MM.1S (cell line): ENCODE data around the gene GINM1.

Source experiments
- DNase-seq: peaks from one replicate; pipeline ENCODE4 v3.0.0-alpha.2; 2015
- H2AFZ ChIP-seq: fragments of 300-600 bp; sonication (generic); 2 replicates; pipeline ENCODE4 v1.6.0; 2016; ENCODE audit warnings: antibody characterized with exemption, low read length
- H3F3A ChIP-seq: fragments of 300-600 bp; sonication (generic); 2 replicates; pipeline ENCODE4 v1.6.1; 2016; ENCODE audit warnings: mild to moderate bottlenecking, antibody characterized with exemption, low read length, moderate library complexity, mixed read lengths; ENCODE audit not compliant: insufficient read depth
- H3K27ac ChIP-seq: fragments of 300-600 bp; sonication (generic); 2 replicates; pipeline ENCODE4 v1.5.1; 2016; ENCODE audit warnings: mild to moderate bottlenecking, low read length
- H3K27me3 ChIP-seq: fragments of 300-600 bp; sonication (generic); replicated peaks from 2 replicates; pipeline ENCODE4 v1.6.0; 2016; ENCODE audit warnings: low read length; ENCODE audit not compliant: insufficient read depth
- H3K36me3 ChIP-seq: fragments of 300-600 bp; sonication (generic); replicated peaks from 2 replicates; pipeline ENCODE4 v1.6.1; 2016; ENCODE audit warnings: mild to moderate bottlenecking, low read length, mixed read lengths; ENCODE audit not compliant: insufficient read depth
- H3K4me1 ChIP-seq: fragments of 300-600 bp; sonication (generic); 2 replicates; pipeline ENCODE4 v1.6.1; 2016; ENCODE audit warnings: low read length, mixed read lengths
- H3K4me2 ChIP-seq: fragments of 300-600 bp; sonication (generic); 2 replicates; pipeline ENCODE4 v1.6.0; 2016; ENCODE audit warnings: low read depth, low read length
- H3K4me3 ChIP-seq: fragments of 300-600 bp; sonication (generic); 2 replicates; pipeline ENCODE4 v1.5.1; 2016; ENCODE audit warnings: low read length, mixed read lengths
- H3K79me2 ChIP-seq: fragments of 300-600 bp; sonication (generic); 2 replicates; pipeline ENCODE4 v1.6.1; 2016; ENCODE audit warnings: mixed run types, low read length, mixed read lengths
- H3K9ac ChIP-seq: fragments of 300-600 bp; sonication (generic); 2 replicates; pipeline ENCODE4 v1.6.1; 2016; ENCODE audit warnings: low read length, mixed read lengths
- H3K9me2 ChIP-seq: fragments of 300-600 bp; sonication (generic); replicated peaks from 2 replicates; pipeline ENCODE4 v1.6.1; 2016; ENCODE audit warnings: mild to moderate bottlenecking, low read length, mixed read lengths; ENCODE audit not compliant: insufficient read depth
- H3K9me3 ChIP-seq: fragments of 300-600 bp; sonication (generic); replicated peaks from 2 replicates; pipeline ENCODE4 v1.6.1; 2016; ENCODE audit warnings: mild to moderate bottlenecking, low read length, mixed read lengths; ENCODE audit not compliant: insufficient read depth
- H4K20me1 ChIP-seq: fragments of 300-600 bp; sonication (generic); 2 replicates; pipeline ENCODE4 v1.6.1; 2016; ENCODE audit warnings: mild to moderate bottlenecking, low read length, moderate library complexity, mixed read lengths; ENCODE audit not compliant: insufficient read depth
- CTCF ChIP-seq: fragments of 300-600 bp; sonication (generic); IDR thresholded peaks from 2 replicates; pipeline ENCODE4 v1.5.1; 2016; ENCODE audit warnings: antibody characterized with exemption, low read length, mixed read lengths
- EZH2 ChIP-seq: fragments of 300-600 bp; sonication (generic); optimal IDR thresholded peaks from 2 replicates; pipeline ENCODE3; 2017; ENCODE audit warnings: low read depth, mild to moderate bottlenecking, antibody characterized with exemption, low read length, mixed read lengths
- EZH2phosphoT487 ChIP-seq: fragments of 300-600 bp; sonication (generic); IDR thresholded peaks from 2 replicates; pipeline ENCODE4 v1.6.1; 2018; ENCODE audit warnings: antibody characterized with exemption, low read length

The GINM1 gene

GRCh38 chr6:149586149-149586548 is 20.0 kb downstream of the GINM1 start:
- H3K27me3 ChIP-seq: no peaks in the 10 kb centered on the region
- H3K9ac ChIP-seq: no peak overlapping the region
- no peak overlapping the region for H3K4me3 ChIP-seq
- no peaks in the 10 kb centered on the region for H3K9me2 ChIP-seq
- H4K20me1 ChIP-seq: no peaks in the 10 kb centered on the region
- H3K4me2 ChIP-seq: no peak overlapping the region
- DNase-seq: no peak
- H3K9me3 ChIP-seq: no peaks in the 10 kb centered on the region
- H3F3A ChIP-seq: no peaks in the 10 kb centered on the region
- no peak for TF ChIP-seq EZH2phosphoT487
- no peak for TF ChIP-seq EZH2
- no peak for TF ChIP-seq CTCF
- H3K79me2 ChIP-seq: no peaks in the 10 kb centered on the region
- H3K27ac ChIP-seq: no peak overlapping the region
- H3K4me1 ChIP-seq: no peaks in the 10 kb centered on the region
- H3K36me3 ChIP-seq: no peaks in the 10 kb centered on the region
- H2AFZ ChIP-seq: no peak overlapping the region

- Histone ChIP-seq H3K27me3 (no peaks in the 10 kb centered on the region), H3K36me3 (no peaks in the 10 kb centered on the region)
Observed at GRCh38 chr6:149592983-149593382, 26.8 kb downstream of the GINM1 start.

GRCh38 chr6:149593408-149593807 is 27.2 kb downstream of the GINM1 start:
- Histone ChIP-seq H3K9ac (no peak overlapping the region), H3F3A (no peaks in the 10 kb centered on the region), H3K36me3 (no peaks in the 10 kb centered on the region), H3K4me3 (no peak overlapping the region), H2AFZ (no peak overlapping the region), H3K79me2 (no peaks in the 10 kb centered on the region), H3K4me1 (no peaks in the 10 kb centered on the region), H4K20me1 (no peaks in the 10 kb centered on the region), H3K9me3 (no peaks in the 10 kb centered on the region), H3K27ac (no peak overlapping the region), H3K4me2 (no peak overlapping the region), H3K27me3 (no peaks in the 10 kb centered on the region), H3K9me2 (no peaks in the 10 kb centered on the region)
- DNase-seq: no peak
- no peak for TF ChIP-seq EZH2
- TF ChIP-seq EZH2phosphoT487: no peak
- no peak for TF ChIP-seq CTCF

More at GRCh38 chr6:149592983-149593382, 26.8 kb downstream of the GINM1 start:
- no peak overlapping the region for H3K4me2 ChIP-seq
- no peaks in the 10 kb centered on the region for H3F3A ChIP-seq
- no peaks in the 10 kb centered on the region for H3K4me1 ChIP-seq
- DNase-seq: no peak
- H3K79me2 ChIP-seq: no peaks in the 10 kb centered on the region
- no peak overlapping the region for H2AFZ ChIP-seq
- no peak overlapping the region for H3K4me3 ChIP-seq
- no peaks in the 10 kb centered on the region for H3K9me3 ChIP-seq
- TF ChIP-seq EZH2phosphoT487 (no peak), CTCF (no peak), EZH2 (no peak)
- no peaks in the 10 kb centered on the region for H4K20me1 ChIP-seq
- H3K27ac ChIP-seq: no peak overlapping the region
- H3K9me2 ChIP-seq: no peaks in the 10 kb centered on the region
- no peak overlapping the region for H3K9ac ChIP-seq
